ENCODE results near the gene NPS.

- no peak for TF ChIP-seq POLR2AphosphoS5 (IDR thresholded peaks at IDR 0.05; ENCODE audit: low read depth, low read length)
- TF ChIP-seq SIN3A (IDR thresholded peaks at IDR 0.05; ENCODE audit: borderline replicate concordance, insufficient read depth, low read length), result no peak
- TF ChIP-seq, protein P1, sequence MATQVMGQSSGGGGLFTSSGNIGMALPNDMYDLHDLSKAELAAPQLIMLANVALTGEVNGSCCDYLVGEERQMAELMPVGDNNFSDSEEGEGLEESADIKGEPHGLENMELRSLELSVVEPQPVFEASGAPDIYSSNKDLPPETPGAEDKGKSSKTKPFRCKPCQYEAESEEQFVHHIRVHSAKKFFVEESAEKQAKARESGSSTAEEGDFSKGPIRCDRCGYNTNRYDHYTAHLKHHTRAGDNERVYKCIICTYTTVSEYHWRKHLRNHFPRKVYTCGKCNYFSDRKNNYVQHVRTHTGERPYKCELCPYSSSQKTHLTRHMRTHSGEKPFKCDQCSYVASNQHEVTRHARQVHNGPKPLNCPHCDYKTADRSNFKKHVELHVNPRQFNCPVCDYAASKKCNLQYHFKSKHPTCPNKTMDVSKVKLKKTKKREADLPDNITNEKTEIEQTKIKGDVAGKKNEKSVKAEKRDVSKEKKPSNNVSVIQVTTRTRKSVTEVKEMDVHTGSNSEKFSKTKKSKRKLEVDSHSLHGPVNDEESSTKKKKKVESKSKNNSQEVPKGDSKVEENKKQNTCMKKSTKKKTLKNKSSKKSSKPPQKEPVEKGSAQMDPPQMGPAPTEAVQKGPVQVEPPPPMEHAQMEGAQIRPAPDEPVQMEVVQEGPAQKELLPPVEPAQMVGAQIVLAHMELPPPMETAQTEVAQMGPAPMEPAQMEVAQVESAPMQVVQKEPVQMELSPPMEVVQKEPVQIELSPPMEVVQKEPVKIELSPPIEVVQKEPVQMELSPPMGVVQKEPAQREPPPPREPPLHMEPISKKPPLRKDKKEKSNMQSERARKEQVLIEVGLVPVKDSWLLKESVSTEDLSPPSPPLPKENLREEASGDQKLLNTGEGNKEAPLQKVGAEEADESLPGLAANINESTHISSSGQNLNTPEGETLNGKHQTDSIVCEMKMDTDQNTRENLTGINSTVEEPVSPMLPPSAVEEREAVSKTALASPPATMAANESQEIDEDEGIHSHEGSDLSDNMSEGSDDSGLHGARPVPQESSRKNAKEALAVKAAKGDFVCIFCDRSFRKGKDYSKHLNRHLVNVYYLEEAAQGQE (IDR thresholded peaks at IDR 0.05; ENCODE audit: insufficient read depth in 1 of 2, low read depth in 2 of 2, low read length in 2 of 2), result no peak
- TF ChIP-seq TAF1 (IDR thresholded peaks at IDR 0.05; ENCODE audit: borderline replicate concordance, insufficient read depth, low read length), result no peak
These were observed 20.9 kb downstream of the NPS start for GRCh38 chr10:127570036-127570435.

Data from PFSK-1 (cell line).